ENCODE measurements around the gene ZNF606. TPM values are rescaled to one million over a fixed set of nuclear protein-coding genes. Genes with fewer than 3 reads are reported as not detected.

ZNF606 gene
- total RNA-seq, 1 experiment from 2014 or later: 23.5 TPM

- peak overlapping the region; percentile 87 for H3K4me3 Mint-ChIP-seq (ENCODE audit: low read depth, unreplicated experiment)
- DNase-seq: no peak
- H3K27me3 Mint-ChIP-seq (ENCODE audit: unreplicated experiment): no peaks in the 10 kb centered on the region
- CTCF ChIA-PET: no interaction called here
- TF ChIP-seq CTCF (IDR thresholded peaks at IDR 0.05; ENCODE audit: unreplicated experiment): no peak
- intact Hi-C loops (cut with micrococcal nuclease; ENCODE audit: unreplicated experiment): loop anchor here (10.0 kb wide), 1 partner anchor 568 kb away; the partner anchor contains the start of gene ZNF749
- H3K9me3 Mint-ChIP-seq (ENCODE audit: low read depth, unreplicated experiment): peaks cover 38% of the 10 kb centered on the region
- H3K4me1 Mint-ChIP-seq (ENCODE audit: low read depth, unreplicated experiment): peaks cover 10% of the 10 kb centered on the region
- H3K27ac Mint-ChIP-seq (ENCODE audit: unreplicated experiment): peak overlapping the region; percentile 52
- BruUV-seq (replicated peaks): TSS peak; percentile 29
- peaks cover 69% of the 10 kb centered on the region for H3K36me3 Mint-ChIP-seq (ENCODE audit: insufficient read depth, unreplicated experiment)
These were observed 681 bp upstream of the ZNF606 start for GRCh38 chr19:58003174-58003828.

- intact Hi-C loops (cut with micrococcal nuclease; ENCODE audit: unreplicated experiment): loop anchor here (10.0 kb wide), 1 partner anchor 567 kb away; the partner anchor contains the start of gene ZNF749
- H3K9me3 Mint-ChIP-seq (ENCODE audit: low read depth, unreplicated experiment): peaks cover 30% of the 10 kb centered on the region
- TSS peak; percentile 46 for BruUV-seq (replicated peaks)
These were observed 688 bp downstream of the ZNF606 start for GRCh38 chr19:58001895-58002369.

GRCh38 chr19:58000677-58001076 lies 1.9 kb downstream of the ZNF606 start:
- CTCF ChIA-PET: no interaction called here
- no peak for DNase-seq
- peak overlapping the region; percentile 87 for H3K4me3 Mint-ChIP-seq (ENCODE audit: low read depth, unreplicated experiment)
- H3K27me3 Mint-ChIP-seq (ENCODE audit: unreplicated experiment): no peaks in the 10 kb centered on the region
- BruUV-seq (replicated peaks): no TSS peak
- peak overlapping the region; percentile 66 for H3K27ac Mint-ChIP-seq (ENCODE audit: unreplicated experiment)
- peaks cover 73% of the 10 kb centered on the region for H3K36me3 Mint-ChIP-seq (ENCODE audit: insufficient read depth, unreplicated experiment)
- H3K4me1 Mint-ChIP-seq (ENCODE audit: low read depth, unreplicated experiment): peaks cover 10% of the 10 kb centered on the region
- TF ChIP-seq CTCF (IDR thresholded peaks at IDR 0.05; ENCODE audit: unreplicated experiment): no peak
- intact Hi-C loops (cut with micrococcal nuclease; ENCODE audit: unreplicated experiment): loop anchor here (10.0 kb wide), 1 partner anchor 566 kb away; the partner anchor contains the start of gene ZNF749
- H3K9me3 Mint-ChIP-seq (ENCODE audit: low read depth, unreplicated experiment): peaks cover 26% of the 10 kb centered on the region

More at GRCh38 chr19:58001895-58002369, 688 bp downstream of the ZNF606 start:
- peak overlapping the region; percentile 87 for H3K4me3 Mint-ChIP-seq (ENCODE audit: low read depth, unreplicated experiment)
- CTCF ChIA-PET: interaction anchor here (0.6 to 1.2 kb wide), 2 partner anchors 18 to 39 kb away, joined by 3 to 5 read pairs; no protein-coding TSS in a partner anchor
- no peaks in the 10 kb centered on the region for H3K27me3 Mint-ChIP-seq (ENCODE audit: unreplicated experiment)
- H3K4me1 Mint-ChIP-seq (ENCODE audit: low read depth, unreplicated experiment): peaks cover 10% of the 10 kb centered on the region
- TF ChIP-seq CTCF (IDR thresholded peaks at IDR 0.05; ENCODE audit: unreplicated experiment): no peak
- peaks cover 74% of the 10 kb centered on the region for H3K36me3 Mint-ChIP-seq (ENCODE audit: insufficient read depth, unreplicated experiment)
- peak overlapping the region; percentile 66 for H3K27ac Mint-ChIP-seq (ENCODE audit: unreplicated experiment)
- no peak for DNase-seq

GRCh38 chr19:57992841-57993240 lies 9.8 kb downstream of the ZNF606 start:
- no peak for DNase-seq
- CTCF ChIA-PET: no interaction called here
- intact Hi-C loops (cut with micrococcal nuclease; ENCODE audit: unreplicated experiment): no loop called here
- Mint-ChIP-seq H3K27me3 (ENCODE audit: unreplicated experiment) (no peaks in the 10 kb centered on the region), H3K4me3 (ENCODE audit: low read depth, unreplicated experiment) (no peak overlapping the region), H3K4me1 (ENCODE audit: low read depth, unreplicated experiment) (no peaks in the 10 kb centered on the region), H3K36me3 (ENCODE audit: insufficient read depth, unreplicated experiment) (peaks cover 46% of the 10 kb centered on the region), H3K27ac (ENCODE audit: unreplicated experiment) (no peak overlapping the region), H3K9me3 (ENCODE audit: low read depth, unreplicated experiment) (peaks cover 32% of the 10 kb centered on the region)
- BruUV-seq (replicated peaks): no TSS peak
- no peak for TF ChIP-seq CTCF (IDR thresholded peaks at IDR 0.05; ENCODE audit: unreplicated experiment)

Data from Calu3 (cell line).